Ishikawa (cell line): Measurements from ENCODE around the gene FADS1.

Experiments
- CEBPB ChIP-seq: IDR thresholded peaks from 2 replicates; pipeline ENCODE4 v1.6.1; 2012
- FOXM1 ChIP-seq: IDR thresholded peaks from 2 replicates; pipeline ENCODE4 v1.6.1; 2012; ENCODE audit warnings: low read depth, borderline replicate concordance
- MAX ChIP-seq: IDR thresholded peaks from 2 replicates; pipeline ENCODE4 v1.6.1; 2012
- TCF12 ChIP-seq: IDR thresholded peaks from 2 replicates; pipeline ENCODE4 v1.6.1; 2012; ENCODE audit warnings: low read depth

DNA sequence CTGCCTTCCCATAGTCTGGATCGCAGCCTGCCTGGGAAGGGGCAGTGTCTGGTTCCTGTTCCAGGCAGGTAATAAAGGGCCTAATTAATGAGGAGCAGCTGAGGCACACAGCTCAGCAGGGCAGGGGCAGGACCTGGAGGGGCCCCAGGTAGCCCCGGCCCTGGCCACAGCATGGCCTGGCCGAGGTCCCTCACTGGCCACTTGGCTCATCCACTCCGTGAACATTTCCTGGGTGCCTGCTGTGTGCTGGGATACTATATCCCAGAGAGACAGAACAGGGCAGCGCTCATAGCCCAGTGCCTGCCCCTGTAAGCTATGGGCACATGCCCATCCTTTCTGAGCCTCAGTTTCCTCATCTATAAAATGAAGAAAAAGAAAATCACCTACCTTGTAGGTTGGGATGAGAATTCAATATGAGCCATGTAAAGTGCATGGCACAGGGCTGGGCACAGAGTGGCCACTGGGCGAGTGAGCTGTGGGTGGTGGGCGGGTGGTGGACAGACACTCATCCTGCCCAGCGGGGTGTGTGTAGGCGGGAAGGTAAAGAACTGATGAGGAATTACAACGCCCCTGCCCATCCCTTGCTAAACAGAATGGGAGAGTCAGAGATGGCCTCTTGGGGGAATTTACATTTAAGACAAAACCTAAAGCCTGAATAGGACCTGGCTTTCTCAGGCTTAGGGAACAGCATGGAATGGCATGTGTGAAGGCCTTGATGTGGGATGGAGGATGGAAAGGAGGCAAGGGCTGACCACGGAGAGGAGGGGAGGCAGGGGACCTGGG is 55.2 kb downstream of the FADS1 start:
- TF ChIP-seq TCF12 (no peak), FOXM1 (no peak), MAX (no peak), CEBPB (no peak)
